ENCODE data around the gene TRIM38. TPM values are rescaled to one million over a fixed set of nuclear protein-coding genes. Genes with fewer than 3 reads are reported as not detected.

The TRIM38 gene
- total RNA-seq, 4 donors from 2014 or later, result 7.7 to 9.0 (median 8.5) TPM

- 81 to 94% methylated on average over 5 of the region's 5 CpGs for WGBS, 2 donors
Measured at GRCh38 chr6:25975923-25976560, 13.4 kb downstream of the TRIM38 start.

GRCh38 chr6:25980935-25981334, 18.3 kb downstream of the TRIM38 start:
- peaks cover 17 to 99% (median 20%) of the 10 kb centered on the region in 3 donors for H3K36me3 ChIP-seq
- H3K4me1 ChIP-seq, result no peaks in the 10 kb centered on the region
- 94 to 100% methylated on average over 2 of the region's 2 CpGs for WGBS, 2 donors
- no peaks in the 10 kb centered on the region for H3K9me3 ChIP-seq
- H3K27me3 ChIP-seq, result no peaks in the 10 kb centered on the region
- no peak overlapping the region for H3K4me3 ChIP-seq
- no peak overlapping the region for H3K27ac ChIP-seq
- no peak for DNase-seq
- intact Hi-C loops (cut with DNase I), result no loop called here
- TF ChIP-seq POLR2A (IDR thresholded peaks at IDR 0.05) (no peak), CTCF (IDR thresholded peaks at IDR 0.05) (no peak)

More at GRCh38 chr6:25975923-25976560, 13.4 kb downstream of the TRIM38 start:
- intact Hi-C loops (cut with DNase I), result no loop called here
- no peak overlapping the region for H3K4me3 ChIP-seq
- DNase-seq, result no peak
- peaks cover 0 to 13% (median under 1%) of the 10 kb centered on the region in 3 donors for H3K4me1 ChIP-seq
- H3K27me3 ChIP-seq, result no peaks in the 10 kb centered on the region
- H3K9me3 ChIP-seq, result no peaks in the 10 kb centered on the region
- no peak overlapping the region for H3K27ac ChIP-seq
- H3K36me3 ChIP-seq, result peaks cover 28 to 99% (median 35%) of the 10 kb centered on the region in 3 donors
- TF ChIP-seq POLR2A (IDR thresholded peaks at IDR 0.05), result no peak
- no peak for TF ChIP-seq CTCF (IDR thresholded peaks at IDR 0.05)

GRCh38 chr6:25981568-25982263, 19.1 kb downstream of the TRIM38 start:
- no peak for DNase-seq
- H3K27ac ChIP-seq, result no peak overlapping the region
- 89 to 96% methylated on average over 5 of the region's 5 CpGs for WGBS, 2 donors
- no peak for TF ChIP-seq CTCF (IDR thresholded peaks at IDR 0.05)
- TF ChIP-seq POLR2A (IDR thresholded peaks at IDR 0.05), result no peak
- peaks cover 17 to 96% (median 20%) of the 10 kb centered on the region in 3 donors for H3K36me3 ChIP-seq
- H3K27me3 ChIP-seq, result no peaks in the 10 kb centered on the region
- intact Hi-C loops (cut with DNase I), result no loop called here
- H3K4me3 ChIP-seq, result no peak overlapping the region
- H3K4me1 ChIP-seq, result no peaks in the 10 kb centered on the region
- no peaks in the 10 kb centered on the region for H3K9me3 ChIP-seq

- Histone ChIP-seq H3K27me3 (no peaks in the 10 kb centered on the region), H3K4me1 (no peaks in the 10 kb centered on the region), H3K4me3 (no peak overlapping the region), H3K36me3 (peaks cover 6 to 86% (median 16%) of the 10 kb centered on the region in 3 donors), H3K9me3 (no peaks in the 10 kb centered on the region), H3K27ac (no peak overlapping the region)
- 55 to 73% methylated on average over 2 of the region's 2 CpGs for WGBS, 2 donors
- intact Hi-C loops (cut with DNase I), result no loop called here
- TF ChIP-seq POLR2A (IDR thresholded peaks at IDR 0.05) (no peak), CTCF (IDR thresholded peaks at IDR 0.05) (no peak)
- DNase-seq, result no peak
Measured at GRCh38 chr6:25984265-25984664, 21.7 kb downstream of the TRIM38 start.

GRCh38 chr6:25987845-25988244, 25.2 kb downstream of the TRIM38 start:
- 82 to 86% methylated on average over 9 of the region's 9 CpGs for WGBS, 2 donors

More at GRCh38 chr6:25987845-25988244, 25.2 kb downstream of the TRIM38 start:
- TF ChIP-seq CTCF (IDR thresholded peaks at IDR 0.05), result no peak
- no peak for TF ChIP-seq POLR2A (IDR thresholded peaks at IDR 0.05)
- peaks cover 0 to 51% (median 12%) of the 10 kb centered on the region in 3 donors for H3K36me3 ChIP-seq
- intact Hi-C loops (cut with DNase I), result no loop called here
- H3K4me3 ChIP-seq, result no peak overlapping the region
- no peak overlapping the region for H3K27ac ChIP-seq
- H3K27me3 ChIP-seq, result no peaks in the 10 kb centered on the region
- peaks cover 0 to 11% (median 0%) of the 10 kb centered on the region in 3 donors for H3K4me1 ChIP-seq
- no peak for DNase-seq
- H3K9me3 ChIP-seq, result no peaks in the 10 kb centered on the region

All from esophagus squamous epithelium (tissue), 5 donors.